Activated CD4-positive, alpha-beta T cell treated with anti-CD3 and anti-CD28 coated beads, Interleukin-2, amount 10 ng/mL, durations not matched to agents 24 days and 14 days (primary cell): ENCODE results near the gene CH25H. TPM values are rescaled to one million over a fixed set of nuclear protein-coding genes. Genes with fewer than 3 reads are reported as not detected.

Source experiments
- DNase-seq: peaks from one replicate; pipeline ENCODE4 v3.0.0; 2022
- H3K27ac Mint-ChIP-seq: one replicate; pipeline ENCODE4 v1.8.0; 2022; ENCODE audit warnings: mild to moderate bottlenecking, mixed read lengths
- H3K27me3 Mint-ChIP-seq: one replicate; pipeline ENCODE4 v1.8.0; 2022; ENCODE audit warnings: mixed read lengths
- H3K36me3 Mint-ChIP-seq: one replicate; pipeline ENCODE4 v1.8.0; 2022; ENCODE audit warnings: low read depth, mild to moderate bottlenecking, mixed read lengths
- H3K4me1 Mint-ChIP-seq: one replicate; pipeline ENCODE4 v1.8.0; 2021; ENCODE audit warnings: mixed read lengths
- H3K4me3 Mint-ChIP-seq: one replicate; pipeline ENCODE4 v1.8.0; 2022; ENCODE audit warnings: mild to moderate bottlenecking, moderate library complexity, mixed read lengths
- H3K9me3 Mint-ChIP-seq: one replicate; pipeline ENCODE4 v1.8.0; 2021; ENCODE audit warnings: mixed read lengths
- intact Hi-C: fragments of 100-400 bp; cut with micrococcal nuclease; formaldehyde crosslinking; loops from one replicate; pipeline ENCODE4 v1.15.1; 2023
- total RNA-seq: library from RNA; stranded (reverse); gene quantifications from 2 replicates; pipeline ENCODE4 v1.2.3, GENCODE V29; 2022

Gene CH25H
- total RNA-seq, 1 donor from 2014 or later: not detected

- H3K4me1 Mint-ChIP-seq: peaks cover 2% of the 10 kb centered on the region
Observed at GRCh38 chr10:89219513-89220218, 12.5 kb upstream of the CH25H start.

GRCh38 chr10:89217057-89217990 lies 10.2 kb upstream of the CH25H start:
- peaks cover 2% of the 10 kb centered on the region for H3K27me3 Mint-ChIP-seq
- no peak overlapping the region for H3K27ac Mint-ChIP-seq
- peak; percentile 89 for DNase-seq
- H3K36me3 Mint-ChIP-seq: no peaks in the 10 kb centered on the region
- no peak overlapping the region for H3K4me3 Mint-ChIP-seq
- H3K4me1 Mint-ChIP-seq: peaks cover 9% of the 10 kb centered on the region
- no peaks in the 10 kb centered on the region for H3K9me3 Mint-ChIP-seq
- intact Hi-C loops: loop anchor here (1.0 to 5.0 kb wide), 4 partner anchors 185 to 380 kb away; no protein-coding TSS in a partner anchor

More at GRCh38 chr10:89219513-89220218, 12.5 kb upstream of the CH25H start:
- Mint-ChIP-seq H3K27ac (no peak overlapping the region), H3K36me3 (no peaks in the 10 kb centered on the region), H3K9me3 (no peaks in the 10 kb centered on the region), H3K27me3 (no peaks in the 10 kb centered on the region), H3K4me3 (no peak overlapping the region)
- DNase-seq: no peak
- intact Hi-C loops: loop anchor here (5.0 kb wide), 1 partner anchor 382 kb away; no protein-coding TSS in a partner anchor

GRCh38 chr10:89216056-89216455 lies 8.9 kb upstream of the CH25H start:
- peaks cover 9% of the 10 kb centered on the region for H3K27me3 Mint-ChIP-seq
- H3K27ac Mint-ChIP-seq: no peak overlapping the region
- H3K9me3 Mint-ChIP-seq: no peaks in the 10 kb centered on the region
- H3K4me1 Mint-ChIP-seq: peaks cover 11% of the 10 kb centered on the region
- no peaks in the 10 kb centered on the region for H3K36me3 Mint-ChIP-seq
- no peak overlapping the region for H3K4me3 Mint-ChIP-seq
- no peak for DNase-seq
- intact Hi-C loops: loop anchor here (2.0 to 5.0 kb wide), 2 partner anchors 349 to 379 kb away; no protein-coding TSS in a partner anchor

- Mint-ChIP-seq H3K4me1 (peaks cover 11% of the 10 kb centered on the region), H3K4me3 (no peak overlapping the region), H3K9me3 (no peaks in the 10 kb centered on the region), H3K27ac (no peak overlapping the region), H3K36me3 (no peaks in the 10 kb centered on the region), H3K27me3 (peaks cover 14% of the 10 kb centered on the region)
- intact Hi-C loops: loop anchor here (5.0 kb wide), 1 partner anchor 378 kb away; no protein-coding TSS in a partner anchor
- no peak for DNase-seq
Observed at GRCh38 chr10:89215511-89215910, 8.4 kb upstream of the CH25H start.

GRCh38 chr10:89214566-89215165 lies 7.5 kb upstream of the CH25H start:
- intact Hi-C loops: loop anchor here (5.0 kb wide), 1 partner anchor 377 kb away; no protein-coding TSS in a partner anchor
- no peaks in the 10 kb centered on the region for H3K36me3 Mint-ChIP-seq

GRCh38 chr10:89213191-89213808 lies 6.2 kb upstream of the CH25H start:
- H3K27me3 Mint-ChIP-seq: peaks cover 30% of the 10 kb centered on the region
- H3K36me3 Mint-ChIP-seq: no peaks in the 10 kb centered on the region
- intact Hi-C loops: loop anchor here (1.0 kb wide), 2 partner anchors 183 to 278 kb away; no protein-coding TSS in a partner anchor
- H3K4me3 Mint-ChIP-seq: no peak overlapping the region
- peak; percentile 68 for DNase-seq
- H3K9me3 Mint-ChIP-seq: no peaks in the 10 kb centered on the region
- no peak overlapping the region for H3K27ac Mint-ChIP-seq
- H3K4me1 Mint-ChIP-seq: peaks cover 11% of the 10 kb centered on the region

More at GRCh38 chr10:89214566-89215165, 7.5 kb upstream of the CH25H start:
- Mint-ChIP-seq H3K4me1 (peaks cover 11% of the 10 kb centered on the region), H3K4me3 (no peak overlapping the region), H3K27ac (no peak overlapping the region), H3K27me3 (peaks cover 21% of the 10 kb centered on the region), H3K9me3 (no peaks in the 10 kb centered on the region)
- DNase-seq: no peak

GRCh38 chr10:89210794-89211425 lies 3.8 kb upstream of the CH25H start:
- Mint-ChIP-seq H3K4me1 (peaks cover 20% of the 10 kb centered on the region), H3K4me3 (no peak overlapping the region), H3K36me3 (no peaks in the 10 kb centered on the region), H3K9me3 (no peaks in the 10 kb centered on the region), H3K27me3 (peaks cover 37% of the 10 kb centered on the region), H3K27ac (no peak overlapping the region)
- intact Hi-C loops: no loop called here
- no peak for DNase-seq

GRCh38 chr10:89209718-89210117 lies 2.6 kb upstream of the CH25H start:
- no peak for DNase-seq
- intact Hi-C loops: no loop called here
- Mint-ChIP-seq H3K36me3 (no peaks in the 10 kb centered on the region), H3K27me3 (peaks cover 37% of the 10 kb centered on the region), H3K4me3 (no peak overlapping the region), H3K27ac (no peak overlapping the region), H3K9me3 (no peaks in the 10 kb centered on the region), H3K4me1 (peaks cover 24% of the 10 kb centered on the region)

- Mint-ChIP-seq H3K27ac (no peak overlapping the region), H3K36me3 (no peaks in the 10 kb centered on the region), H3K4me3 (peak overlapping the region; percentile 87), H3K27me3 (peaks cover 37% of the 10 kb centered on the region), H3K9me3 (no peaks in the 10 kb centered on the region), H3K4me1 (peaks cover 21% of the 10 kb centered on the region)
- peak; percentile 76 for DNase-seq
- intact Hi-C loops: loop anchor here (2.0 kb wide), 2 partner anchors 45 to 123 kb away; no protein-coding TSS in a partner anchor
Observed at GRCh38 chr10:89207801-89208551, 859 bp upstream of the CH25H start.

- Mint-ChIP-seq H3K4me3 (peak overlapping the region; percentile 87), H3K9me3 (no peaks in the 10 kb centered on the region), H3K27ac (peak overlapping the region; percentile 71), H3K27me3 (peaks cover 32% of the 10 kb centered on the region), H3K36me3 (no peaks in the 10 kb centered on the region), H3K4me1 (peaks cover 15% of the 10 kb centered on the region)
- intact Hi-C loops: loop anchor here (2.0 kb wide), 2 partner anchors 44 to 122 kb away; no protein-coding TSS in a partner anchor
- peak; percentile 78 for DNase-seq
Observed at GRCh38 chr10:89206402-89207180, 526 bp downstream of the CH25H start.

- Mint-ChIP-seq H3K4me3 (no peak overlapping the region), H3K27ac (no peak overlapping the region), H3K27me3 (peaks cover 29% of the 10 kb centered on the region), H3K36me3 (no peaks in the 10 kb centered on the region), H3K9me3 (no peaks in the 10 kb centered on the region), H3K4me1 (peaks cover 15% of the 10 kb centered on the region)
- intact Hi-C loops: no loop called here
- DNase-seq: no peak
Observed at GRCh38 chr10:89204621-89205185, 2.4 kb downstream of the CH25H start.
